Bronchial epithelial cell (primary cell): ENCODE data around the gene KIF15. TPM values are rescaled to one million over a fixed set of nuclear protein-coding genes. Genes with fewer than 3 reads are reported as not detected.

ENCODE experiments used
- DNase-seq: peaks from one replicate; pipeline ENCODE4 v3.0.0-alpha.2; 2010; ENCODE audit warnings: low read depth
- FAIRE-seq: peaks from 2 replicates; lab custom pipeline; 2011; peaks lifted over from hg19 to GRCh38; lab: Jason Lieb, UNC
- H3K27me3 ChIP-seq: 2 replicates; pipeline ENCODE4 v1.5.1; 2011; ENCODE audit warnings: low read length; ENCODE audit not compliant: control insufficient read depth, insufficient read depth
- H3K36me3 ChIP-seq: 2 replicates; pipeline ENCODE4 v1.5.1; 2011; ENCODE audit warnings: low read length; ENCODE audit not compliant: control insufficient read depth, insufficient read depth
- H3K4me3 ChIP-seq: 2 replicates; pipeline ENCODE4 v1.5.1; 2011; ENCODE audit warnings: mild to moderate bottlenecking, low read depth, low read length, control low read depth
- total RNA-seq: library from RNA; depleted of rRNA; stranded (reverse); fragments of >200 nt; gene quantifications from 2 replicates; pipeline ENCODE4 v1.2.1, GENCODE V29; 2014
- TF ChIP-seq, protein P1 (sequence below): IDR thresholded peaks from 2 replicates; pipeline ENCODE4 v1.5.1; 2011; ENCODE audit warnings: mild to moderate bottlenecking, moderate library complexity, low read length, control low read depth, inconsistent platforms; ENCODE audit not compliant: insufficient read depth, severe bottlenecking

Gene KIF15
- total RNA-seq, 1 donor from 2014 or later: 0.53 TPM

DNA sequence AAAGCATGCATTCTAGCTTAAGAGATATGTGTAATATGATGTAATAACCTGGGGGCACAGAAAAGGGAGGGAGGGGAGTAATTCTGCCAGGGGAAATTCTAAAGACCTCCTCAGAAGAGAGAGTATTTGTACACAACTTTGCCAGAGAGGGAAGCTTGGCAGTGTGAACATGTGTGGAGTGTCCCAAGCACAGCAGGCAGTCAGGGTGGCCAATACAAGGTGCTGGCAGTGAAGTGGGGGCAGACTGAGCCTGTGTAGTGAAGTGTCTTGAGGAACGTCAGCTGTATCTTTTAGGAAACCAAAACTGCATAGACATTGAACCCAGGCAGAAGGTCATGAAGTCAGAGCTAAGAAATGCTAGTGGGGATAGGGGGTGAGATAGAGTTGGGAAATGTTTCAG lies 70.4 kb downstream of the KIF15 start:
- Histone ChIP-seq H3K27me3 (no peaks in the 10 kb centered on the region), H3K4me3 (no peak overlapping the region), H3K36me3 (no peaks in the 10 kb centered on the region)
- DNase-seq: no peak
- FAIRE-seq: no peak
- TF ChIP-seq, protein P1, sequence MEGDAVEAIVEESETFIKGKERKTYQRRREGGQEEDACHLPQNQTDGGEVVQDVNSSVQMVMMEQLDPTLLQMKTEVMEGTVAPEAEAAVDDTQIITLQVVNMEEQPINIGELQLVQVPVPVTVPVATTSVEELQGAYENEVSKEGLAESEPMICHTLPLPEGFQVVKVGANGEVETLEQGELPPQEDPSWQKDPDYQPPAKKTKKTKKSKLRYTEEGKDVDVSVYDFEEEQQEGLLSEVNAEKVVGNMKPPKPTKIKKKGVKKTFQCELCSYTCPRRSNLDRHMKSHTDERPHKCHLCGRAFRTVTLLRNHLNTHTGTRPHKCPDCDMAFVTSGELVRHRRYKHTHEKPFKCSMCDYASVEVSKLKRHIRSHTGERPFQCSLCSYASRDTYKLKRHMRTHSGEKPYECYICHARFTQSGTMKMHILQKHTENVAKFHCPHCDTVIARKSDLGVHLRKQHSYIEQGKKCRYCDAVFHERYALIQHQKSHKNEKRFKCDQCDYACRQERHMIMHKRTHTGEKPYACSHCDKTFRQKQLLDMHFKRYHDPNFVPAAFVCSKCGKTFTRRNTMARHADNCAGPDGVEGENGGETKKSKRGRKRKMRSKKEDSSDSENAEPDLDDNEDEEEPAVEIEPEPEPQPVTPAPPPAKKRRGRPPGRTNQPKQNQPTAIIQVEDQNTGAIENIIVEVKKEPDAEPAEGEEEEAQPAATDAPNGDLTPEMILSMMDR: no peak

DNA sequence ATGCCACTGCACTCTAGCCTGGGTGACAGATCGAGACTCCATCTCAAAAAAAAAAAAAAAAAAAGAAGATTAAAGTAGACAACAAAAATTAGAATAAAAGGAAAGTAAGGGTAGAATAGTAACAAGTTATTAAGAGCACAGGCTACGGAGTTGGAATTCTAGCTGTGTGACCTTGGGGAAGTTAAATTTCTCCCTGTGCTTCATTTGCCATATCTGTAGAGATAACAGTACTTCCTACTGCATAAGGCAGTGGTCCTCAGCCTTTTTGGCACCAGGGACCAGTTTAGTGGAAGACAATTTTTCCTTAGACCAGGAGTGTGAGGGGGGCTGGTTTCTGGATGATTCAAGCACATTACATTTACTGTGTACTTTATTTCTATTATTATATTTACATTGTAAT lies 71.4 kb downstream of the KIF15 start:
- Histone ChIP-seq H3K4me3 (no peak overlapping the region), H3K36me3 (no peaks in the 10 kb centered on the region), H3K27me3 (no peaks in the 10 kb centered on the region)
- no peak for FAIRE-seq
- TF ChIP-seq, protein P1: no peak
- no peak for DNase-seq

DNA sequence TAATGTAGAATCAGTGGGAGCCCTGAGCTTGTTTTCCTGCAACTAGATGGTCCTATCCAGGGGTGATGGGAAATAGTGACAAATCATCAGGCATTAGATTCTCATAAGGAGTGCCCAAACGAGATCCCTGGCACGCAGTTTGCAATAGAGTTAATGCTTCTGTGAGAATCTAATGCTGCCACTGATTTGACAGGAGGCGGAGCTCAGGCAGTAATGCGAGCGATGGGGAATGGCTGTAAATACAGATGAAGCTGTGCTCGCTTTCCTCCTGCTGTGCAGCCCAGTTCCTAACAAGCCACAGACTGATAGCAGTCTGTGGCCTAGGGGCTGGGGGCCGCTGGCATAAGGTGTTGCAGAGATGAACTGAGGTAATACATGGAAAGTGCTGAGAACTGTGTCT lies 71.8 kb downstream of the KIF15 start:
- H3K27me3 ChIP-seq: no peaks in the 10 kb centered on the region
- TF ChIP-seq, protein P1: no peak
- H3K4me3 ChIP-seq: no peak overlapping the region
- DNase-seq: no peak
- H3K36me3 ChIP-seq: no peaks in the 10 kb centered on the region
- FAIRE-seq: no peak

DNA sequence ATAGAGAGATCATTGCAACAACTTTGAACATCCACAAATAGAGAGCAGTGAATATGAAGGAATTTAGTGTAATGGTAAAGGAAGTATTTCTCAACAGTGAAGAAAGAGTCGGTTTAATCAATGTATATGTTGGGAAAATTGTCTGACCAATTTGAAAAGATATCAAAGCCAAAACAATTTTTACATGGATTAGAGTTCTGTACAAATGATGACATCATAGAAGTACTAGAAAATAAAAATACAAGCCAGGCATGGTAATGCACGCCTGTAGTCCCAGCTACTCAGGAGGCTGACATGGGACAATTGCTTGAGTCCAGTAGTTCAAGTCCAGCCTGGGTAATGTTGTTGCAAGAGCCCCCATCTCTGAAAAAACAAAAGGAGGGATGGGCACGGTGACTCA lies 74.1 kb downstream of the KIF15 start:
- no peak for DNase-seq
- H3K36me3 ChIP-seq: no peaks in the 10 kb centered on the region
- FAIRE-seq: no peak
- H3K4me3 ChIP-seq: no peak overlapping the region
- TF ChIP-seq, protein P1: no peak
- no peaks in the 10 kb centered on the region for H3K27me3 ChIP-seq

DNA sequence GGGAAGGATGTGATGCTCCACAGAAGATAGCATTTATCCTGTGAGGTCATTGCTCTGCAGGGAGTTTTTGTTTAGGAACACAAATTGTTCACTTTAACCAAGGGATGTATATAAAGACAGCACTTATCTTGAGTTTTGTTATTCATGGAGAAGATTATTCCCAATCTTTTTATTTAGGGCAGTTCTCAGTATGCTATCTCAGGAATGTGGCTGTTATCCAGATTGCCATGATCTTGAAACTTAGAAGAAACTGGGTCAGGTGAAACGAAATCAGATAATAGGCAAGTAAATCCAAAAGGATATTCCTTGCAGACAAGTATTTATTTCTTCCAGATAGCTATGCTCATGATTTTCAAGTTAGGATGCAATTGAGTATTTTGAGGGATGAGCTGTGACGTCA lies 80.8 kb downstream of the KIF15 start:
- Histone ChIP-seq H3K36me3 (no peaks in the 10 kb centered on the region), H3K27me3 (no peaks in the 10 kb centered on the region), H3K4me3 (no peak overlapping the region)
- TF ChIP-seq, protein P1: no peak
- DNase-seq (no peak), FAIRE-seq (no peak)
